Measurements from ENCODE around the gene PCYT2.
"Not testable (repeated sequence)": the region's sequence is repeated elsewhere in the genome, so short reads cannot be mapped to it uniquely, and the experiment has no call there.

PCYT2 gene

DNA sequence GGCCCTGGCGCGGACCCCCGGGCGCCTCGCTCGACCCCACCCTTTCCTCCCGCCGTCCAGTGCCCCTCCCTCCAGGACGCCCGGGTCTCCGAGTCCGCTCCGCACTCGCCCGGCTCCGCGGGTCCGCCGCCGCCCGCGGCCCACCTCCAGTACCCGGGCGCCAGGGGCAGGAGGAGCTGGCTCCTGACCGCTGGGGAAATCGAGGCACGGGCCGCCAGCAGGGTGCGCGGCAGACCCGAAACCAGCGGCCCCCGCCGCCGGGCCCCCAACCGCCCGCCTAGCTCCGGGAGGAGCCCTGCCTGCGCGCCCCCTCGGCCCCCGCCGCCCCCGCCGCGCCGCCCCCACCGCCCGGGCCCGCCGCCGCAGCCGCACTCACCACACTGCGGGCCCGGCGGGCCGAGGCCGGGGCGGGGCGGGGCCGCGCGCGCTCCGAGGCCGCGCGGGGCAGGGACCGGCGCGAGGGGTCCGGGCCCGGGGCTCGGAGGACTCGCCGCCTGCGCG is 16.0 kb upstream of the PCYT2 start:
- DNase-seq: no peak

DNA sequence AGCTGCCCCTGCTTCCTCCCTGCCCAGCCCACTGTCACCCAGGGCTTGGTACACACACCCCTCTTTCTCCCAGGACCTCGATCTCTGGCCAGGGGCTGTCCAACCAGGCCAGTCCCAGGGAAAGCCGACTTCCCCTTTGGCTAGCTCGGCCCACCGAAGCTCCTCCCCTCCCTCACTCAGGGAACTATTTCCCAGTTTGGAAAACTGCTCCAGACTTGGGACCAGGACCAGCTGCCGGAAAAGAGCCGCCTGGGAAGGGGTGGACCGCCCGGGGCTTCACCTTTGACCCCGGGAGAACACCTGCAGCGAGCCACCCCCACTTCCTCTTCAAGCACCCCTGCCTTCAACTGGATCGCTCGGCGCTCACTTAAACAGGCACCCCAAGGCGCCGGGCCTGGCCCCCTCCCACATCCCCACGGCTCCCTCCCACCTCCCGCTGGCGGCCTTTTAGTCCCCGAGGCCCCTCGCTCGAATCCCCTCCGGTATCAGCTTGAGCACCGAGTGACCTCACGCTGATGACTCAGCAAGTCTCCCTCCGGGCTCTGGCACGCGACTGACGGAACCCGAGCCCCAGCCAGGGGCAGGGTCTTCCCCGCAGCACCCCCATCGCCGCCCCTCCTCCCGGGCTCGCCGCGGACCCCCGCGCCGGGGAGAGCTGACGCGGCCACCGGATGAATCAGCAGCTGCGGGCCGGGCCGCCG is 15.4 kb upstream of the PCYT2 start:
- DNase-seq: peak; percentile 71

DNA sequence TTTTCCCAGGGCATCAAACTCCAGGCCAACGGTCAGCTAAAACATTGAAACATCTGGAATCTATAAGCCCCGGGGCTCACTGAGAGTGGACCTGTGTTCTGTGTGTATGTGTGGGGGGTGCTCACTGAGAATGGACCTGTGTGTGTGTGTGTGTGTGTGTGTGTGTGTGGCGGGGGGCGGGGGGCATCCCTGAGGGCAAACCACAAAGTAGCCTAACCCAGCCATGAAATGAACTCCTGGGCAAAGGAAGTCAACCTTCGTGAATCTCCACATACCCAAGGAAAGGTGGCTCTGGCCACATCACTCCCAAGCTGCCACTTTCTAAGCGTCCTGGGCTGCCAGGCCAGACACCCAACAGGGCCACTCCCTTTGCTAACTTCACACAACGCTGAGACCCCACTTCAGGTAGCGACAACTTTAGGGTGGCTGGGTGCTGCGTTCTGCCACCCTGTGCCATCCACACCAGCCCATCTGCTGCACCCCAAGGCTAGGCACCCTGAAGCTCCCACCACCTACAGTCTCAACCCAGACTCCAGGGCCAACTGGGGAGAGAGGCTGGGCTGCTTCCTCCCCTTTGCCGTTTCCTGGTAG is 14.8 kb upstream of the PCYT2 start:
- peak; percentile 41 for DNase-seq

DNA sequence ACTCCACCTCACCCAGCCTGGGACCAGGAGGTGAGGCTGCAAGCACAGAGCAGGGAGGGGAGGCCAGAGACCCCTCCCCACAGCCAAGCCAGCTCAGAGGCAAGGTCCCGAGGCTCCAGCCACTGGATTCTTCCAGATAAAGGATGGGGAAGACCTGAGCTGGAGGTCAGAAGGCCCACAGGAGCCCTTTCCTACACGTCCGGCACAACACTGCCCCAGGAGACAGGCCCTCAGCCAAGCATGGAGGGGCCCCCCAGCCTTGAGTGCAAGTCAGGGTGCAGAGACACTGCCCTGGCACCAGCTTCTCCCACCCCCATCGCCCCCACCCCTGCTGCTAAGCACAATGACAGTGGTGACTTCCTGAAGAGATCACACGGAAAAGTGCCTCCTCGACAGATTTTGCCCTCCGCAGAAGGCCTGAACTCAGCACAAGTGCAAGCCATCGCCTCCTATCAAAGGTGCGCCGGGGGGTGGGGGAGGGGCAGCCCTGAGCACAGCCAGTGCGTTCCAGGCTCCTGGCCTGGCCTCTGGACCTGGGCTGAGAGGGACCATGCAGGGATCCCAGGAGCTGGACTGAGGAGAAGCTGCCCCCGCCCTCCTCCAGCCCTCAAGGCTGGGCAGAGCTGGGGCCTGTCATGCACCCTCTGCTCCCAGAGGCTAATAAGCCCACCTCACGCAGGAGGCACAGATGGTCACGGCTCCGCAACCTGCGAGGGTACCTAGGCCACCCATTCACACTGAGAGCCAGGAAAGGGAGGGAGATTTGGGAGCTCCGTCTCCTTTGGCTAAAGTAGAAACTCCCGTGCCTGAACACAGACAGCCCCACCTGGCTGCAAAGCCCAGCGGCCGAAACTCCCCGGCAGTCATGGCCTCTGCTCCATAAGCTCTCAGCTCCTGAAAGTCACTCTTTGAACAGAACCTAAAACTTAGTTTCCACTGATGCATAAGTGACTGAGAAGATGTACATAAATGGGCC is 13.6 kb upstream of the PCYT2 start:
- peak; percentile 51 for DNase-seq

DNA sequence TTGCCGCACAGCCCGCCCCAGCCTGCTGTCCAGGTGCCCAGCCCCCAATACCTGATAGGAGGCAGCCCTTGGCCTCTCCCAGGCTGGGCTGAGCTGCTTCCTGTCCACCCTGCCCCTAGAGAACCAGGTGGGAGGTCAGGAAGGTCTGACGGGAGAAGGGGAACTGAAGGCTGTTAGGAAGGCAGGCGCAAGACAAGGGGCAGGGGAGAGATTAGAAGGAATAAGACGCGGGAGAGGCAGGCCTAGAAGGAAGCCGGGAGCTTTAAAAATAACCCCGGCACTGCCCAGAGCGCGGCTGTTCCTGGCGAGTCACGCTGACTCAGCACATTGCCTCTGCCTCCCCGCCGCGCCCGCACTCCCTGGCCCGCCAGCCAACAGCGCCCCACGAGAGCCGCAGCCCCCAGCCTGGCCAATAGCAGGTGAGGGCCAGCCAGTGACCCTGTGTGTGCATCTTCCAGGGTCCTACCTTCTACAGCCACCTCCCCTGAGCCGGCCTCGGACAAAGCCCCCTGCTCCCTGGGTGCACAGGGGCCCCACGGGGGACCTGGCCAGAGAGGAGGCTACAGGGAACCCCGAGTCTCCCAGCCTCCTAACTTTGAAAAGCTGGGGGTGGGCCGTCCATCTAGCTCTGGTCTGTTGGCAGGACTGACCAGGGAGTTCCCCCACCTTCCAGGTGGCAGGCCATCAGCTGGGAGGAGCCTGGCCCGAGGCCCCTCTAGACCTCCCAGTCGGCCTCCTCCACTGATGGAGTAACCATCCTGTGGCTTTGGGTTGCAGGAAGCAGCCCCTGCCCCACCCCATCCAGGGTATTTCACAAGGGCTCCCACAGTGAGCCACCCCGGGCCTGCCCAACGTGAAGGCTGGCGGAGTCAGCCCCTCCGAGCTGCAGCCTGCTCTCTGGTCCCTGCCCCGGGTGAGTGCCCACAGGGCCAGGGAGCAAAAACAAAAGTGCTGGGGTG is 12.4 kb upstream of the PCYT2 start:
- peak; percentile 19 for DNase-seq

GRCh38 chr17:81922566-81923301 is 11.5 kb upstream of the PCYT2 start:
- no peak for DNase-seq

- DNase-seq: no peak
These were observed 10.9 kb upstream of the PCYT2 start for GRCh38 chr17:81921996-81922565.

DNA sequence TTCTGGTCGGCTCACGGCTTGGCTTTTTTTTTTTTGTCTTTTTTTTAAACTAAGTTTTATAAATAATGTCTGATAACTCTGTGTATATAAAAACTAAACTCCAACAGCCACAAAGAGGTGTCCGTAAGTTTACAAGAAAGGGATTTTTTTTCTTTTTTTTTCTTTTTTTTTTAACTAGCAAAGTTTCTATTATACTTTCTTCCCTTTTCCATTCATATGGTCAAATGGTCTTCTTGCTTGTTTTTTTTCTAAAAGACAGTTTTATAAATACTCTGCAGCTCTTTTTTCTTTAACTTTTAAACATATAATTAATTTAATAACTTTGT is 10.3 kb upstream of the PCYT2 start:
- DNase-seq: no peak

DNA sequence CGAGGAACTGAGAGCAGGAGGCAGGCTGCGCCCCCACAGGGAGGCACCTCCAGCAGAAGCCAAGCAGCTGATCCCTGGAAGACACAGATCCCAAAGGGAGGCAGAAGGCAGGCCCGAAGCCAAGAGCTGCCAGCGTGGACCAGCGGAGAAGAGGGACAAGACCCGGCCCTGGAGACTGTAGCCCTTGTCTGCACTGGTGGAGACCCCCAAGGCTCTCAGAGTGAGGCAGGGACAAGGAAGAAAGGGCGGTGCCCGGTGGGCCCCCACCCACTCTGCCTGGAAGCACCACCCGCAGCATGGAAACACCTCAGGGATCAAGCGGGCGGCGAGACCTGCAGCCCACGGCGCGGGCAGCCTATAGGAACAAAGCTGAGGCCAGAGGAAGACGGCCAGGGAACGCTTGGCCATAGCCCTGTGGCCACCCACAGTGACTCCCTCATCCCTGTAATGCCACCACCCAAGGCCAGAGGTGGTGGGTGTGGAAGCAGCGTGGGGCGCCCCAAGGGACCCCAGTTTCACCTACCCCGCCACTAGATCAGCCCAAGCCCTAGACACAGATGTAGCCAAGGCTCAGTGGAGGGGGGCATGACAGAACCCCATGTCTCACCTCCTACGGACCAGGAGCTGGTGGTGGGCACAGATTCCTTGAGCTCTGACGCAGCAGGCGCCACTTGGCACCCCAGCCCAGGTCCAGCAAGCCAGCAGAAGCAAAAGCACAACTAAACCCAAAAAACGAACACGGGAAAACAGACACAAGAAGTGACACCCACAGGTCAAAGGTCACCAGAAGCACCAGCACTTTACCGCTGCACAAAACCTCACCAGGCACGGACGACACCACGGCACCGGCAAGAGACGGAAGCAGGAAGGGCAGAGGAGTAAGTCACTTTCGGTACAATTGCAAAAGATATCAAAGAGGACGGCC is 9.7 kb upstream of the PCYT2 start:
- DNase-seq: no peak

GRCh38 chr17:81918832-81919545 is 7.8 kb upstream of the PCYT2 start:
- DNase-seq: no peak

- not testable (repeated sequence) for DNase-seq
These were observed 7.1 kb upstream of the PCYT2 start for GRCh38 chr17:81918333-81918669.

DNA sequence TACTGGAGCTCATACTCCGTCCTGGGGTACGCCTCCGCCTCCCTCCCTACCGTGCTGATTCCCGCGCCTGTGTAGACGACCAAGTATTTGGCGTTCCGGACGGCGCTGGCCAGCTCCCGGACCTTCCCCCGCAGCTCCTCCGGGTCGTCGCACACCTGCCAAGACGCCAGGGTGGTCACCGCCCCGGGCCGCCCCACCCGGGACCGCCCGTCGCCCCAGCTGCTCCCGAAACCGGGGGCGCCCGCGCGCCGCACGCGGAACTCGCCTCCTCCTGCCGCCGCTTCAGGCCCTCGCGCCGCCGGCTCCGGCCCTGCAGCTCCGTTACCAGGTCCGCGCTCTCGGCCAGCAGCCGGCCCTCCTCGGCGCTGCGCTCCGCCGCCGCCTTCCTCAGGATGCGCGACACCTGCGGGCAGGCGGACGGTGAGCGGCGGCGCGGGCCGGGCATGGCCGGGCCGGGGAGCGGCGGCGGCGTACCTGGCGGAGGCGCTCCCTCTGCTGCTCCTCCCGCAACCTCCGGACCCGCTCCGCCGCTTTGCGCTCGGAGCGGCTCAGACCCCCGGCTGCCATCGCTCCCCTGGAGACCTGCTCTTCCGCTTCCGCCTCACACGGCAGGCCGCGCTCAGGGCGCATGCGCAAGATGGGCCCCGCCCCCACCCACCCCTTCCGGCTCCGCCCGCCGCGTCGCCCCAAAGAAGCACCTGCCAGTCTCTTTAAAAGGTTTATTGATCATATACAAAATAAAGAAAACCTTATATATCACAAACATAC is 6.5 kb upstream of the PCYT2 start, which contains the start of gene SIRT7:
SIRT7 (minus strand) TSS at position 612 of the 768 bp plus-strand sequence; CDS start at position 567, 45 bp downstream.
- peak; percentile 92 for DNase-seq

DNA sequence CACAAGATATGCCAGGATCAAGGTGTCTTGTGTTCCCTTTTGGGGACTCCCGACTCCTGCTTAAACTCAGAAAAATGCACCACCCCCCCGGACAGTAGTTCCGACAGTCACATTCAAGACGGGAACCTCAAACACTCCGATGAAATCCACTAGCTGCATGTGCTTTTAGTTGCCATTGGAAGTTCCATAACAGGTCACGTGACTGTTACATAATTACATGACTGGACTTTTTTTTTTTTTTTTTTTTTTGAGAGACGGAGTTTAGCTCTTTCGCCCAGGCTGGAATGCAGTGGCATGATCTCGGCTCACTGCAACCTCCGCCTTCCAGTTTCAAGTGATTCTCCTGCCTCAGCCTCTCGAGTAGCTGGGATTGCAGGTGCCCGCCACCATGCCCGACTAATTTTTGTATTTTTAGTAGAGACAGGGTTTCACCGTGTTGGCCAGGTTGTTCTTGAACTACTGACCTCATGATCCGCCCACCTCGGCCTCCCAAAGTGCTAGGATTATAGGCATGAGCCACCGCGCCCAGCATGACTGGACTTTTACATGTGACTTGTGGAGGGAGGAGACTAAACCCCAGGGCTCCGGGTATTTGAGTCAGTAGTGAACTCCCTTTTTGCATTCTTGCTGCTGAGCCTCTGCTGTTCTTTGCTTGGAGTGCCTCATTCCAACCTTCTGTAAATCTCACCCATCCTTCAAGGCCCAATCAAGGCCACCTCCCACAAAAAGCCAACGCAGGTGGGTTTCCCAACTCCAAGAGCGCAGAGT is 5.2 kb upstream of the PCYT2 start:
- DNase-seq: no peak

- DNase-seq: no peak
These were observed 4.1 kb upstream of the PCYT2 start for GRCh38 chr17:81915331-81915730.

DNA sequence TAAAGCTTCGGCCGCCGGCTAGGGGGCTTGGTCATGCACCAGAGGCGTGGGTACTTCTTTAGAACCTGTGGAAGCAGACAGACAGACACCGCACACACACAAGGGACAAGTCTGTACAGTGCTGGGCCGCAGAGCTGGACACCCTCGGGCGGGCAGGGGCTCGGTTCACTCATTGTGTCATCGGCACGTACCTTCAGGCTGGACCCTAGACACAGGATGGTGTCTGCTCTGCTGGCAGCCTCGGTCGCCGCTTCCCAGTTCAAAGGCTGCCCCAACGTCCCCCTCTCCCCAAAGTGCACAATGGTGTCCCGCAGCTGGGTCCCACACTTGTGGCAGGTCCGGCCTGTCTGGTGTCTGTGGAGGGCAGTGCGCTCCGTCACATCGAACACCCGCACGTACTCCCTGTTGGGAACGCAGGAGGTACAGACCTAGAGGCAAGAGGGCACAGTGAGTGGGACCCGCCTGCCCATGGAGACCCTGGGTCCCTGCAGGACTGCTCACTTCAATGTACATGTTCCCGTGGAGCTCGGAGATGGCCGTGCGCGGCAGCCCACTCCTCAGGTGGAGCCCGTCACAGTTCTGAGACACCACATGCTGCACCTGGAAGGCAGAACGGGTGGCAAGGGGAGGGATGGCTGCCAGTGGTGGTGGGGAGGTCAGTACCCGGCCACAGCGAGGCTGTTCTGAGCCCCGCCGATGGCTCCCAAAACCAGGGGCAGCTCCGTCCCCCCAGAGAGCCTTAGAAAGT is 3.1 kb upstream of the PCYT2 start:
- DNase-seq: no peak

- no peak for DNase-seq
These were observed 2.3 kb upstream of the PCYT2 start for GRCh38 chr17:81913394-81914102.

Data from CD4-positive, alpha-beta T cell treated with Interleukin-6 for 4 hours (primary cell).